ENCODE measurements around the gene TEDC2.

DNA sequence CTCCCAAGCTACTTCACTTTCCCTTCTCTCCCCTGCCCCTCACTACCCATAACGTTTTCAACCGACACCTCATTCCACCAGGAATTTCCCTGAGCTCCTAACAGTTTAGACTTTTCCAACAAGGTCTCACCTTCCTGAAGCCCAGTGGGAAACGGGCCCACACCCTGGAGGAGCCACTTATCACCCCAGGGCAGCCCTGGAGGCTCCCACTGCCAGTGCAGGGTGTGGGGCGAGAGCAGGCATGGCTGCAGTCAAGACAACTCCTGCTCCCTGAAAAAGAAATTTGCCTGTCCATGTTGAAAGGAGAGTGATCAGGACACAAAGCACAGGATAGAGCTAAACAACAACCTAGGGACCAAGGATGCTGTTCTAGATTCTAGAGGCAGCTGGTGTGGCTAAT lies 32.4 kb upstream of the TEDC2 start:
- TF ChIP-seq POLR2A (IDR thresholded peaks at IDR 0.05; ENCODE audit: low read depth, low read length) (no peak), ZNF24 (IDR thresholded peaks at IDR 0.05) (no peak), SMAD1 (IDR thresholded peaks at IDR 0.05; ENCODE audit: low read depth, partially characterized antibody) (no peak), REST (IDR thresholded peaks at IDR 0.05; ENCODE audit: low read depth, low read length) (no peak), FOS (IDR thresholded peaks at IDR 0.05; ENCODE audit: borderline replicate concordance, extremely low read depth, insufficient read length) (no peak), HDAC2 (IDR thresholded peaks at IDR 0.05) (no peak), SP1 (IDR thresholded peaks at IDR 0.05; ENCODE audit: low read depth, low read length) (no peak), MYC (IDR thresholded peaks at IDR 0.05; ENCODE audit: insufficient read depth, insufficient read length, insufficient replicate concordance, low read length, severe bottlenecking) (no peak), SMC3 (IDR thresholded peaks at IDR 0.05; ENCODE audit: borderline replicate concordance, low read length) (no peak), EP300 (IDR thresholded peaks at IDR 0.05; ENCODE audit: borderline replicate concordance in 1 of 2, control insufficient read depth in 1 of 2, low read depth in 2 of 2, low read length in 2 of 2) (no peak), SIX5 (IDR thresholded peaks at IDR 0.05; ENCODE audit: low read depth, low read length, severe bottlenecking) (no peak), BHLHE40 (IDR thresholded peaks at IDR 0.05; ENCODE audit: borderline replicate concordance in 1 of 2, low read depth in 2 of 2, low read length in 1 of 2) (no peak)
- TF ChIP-seq, protein P1, sequence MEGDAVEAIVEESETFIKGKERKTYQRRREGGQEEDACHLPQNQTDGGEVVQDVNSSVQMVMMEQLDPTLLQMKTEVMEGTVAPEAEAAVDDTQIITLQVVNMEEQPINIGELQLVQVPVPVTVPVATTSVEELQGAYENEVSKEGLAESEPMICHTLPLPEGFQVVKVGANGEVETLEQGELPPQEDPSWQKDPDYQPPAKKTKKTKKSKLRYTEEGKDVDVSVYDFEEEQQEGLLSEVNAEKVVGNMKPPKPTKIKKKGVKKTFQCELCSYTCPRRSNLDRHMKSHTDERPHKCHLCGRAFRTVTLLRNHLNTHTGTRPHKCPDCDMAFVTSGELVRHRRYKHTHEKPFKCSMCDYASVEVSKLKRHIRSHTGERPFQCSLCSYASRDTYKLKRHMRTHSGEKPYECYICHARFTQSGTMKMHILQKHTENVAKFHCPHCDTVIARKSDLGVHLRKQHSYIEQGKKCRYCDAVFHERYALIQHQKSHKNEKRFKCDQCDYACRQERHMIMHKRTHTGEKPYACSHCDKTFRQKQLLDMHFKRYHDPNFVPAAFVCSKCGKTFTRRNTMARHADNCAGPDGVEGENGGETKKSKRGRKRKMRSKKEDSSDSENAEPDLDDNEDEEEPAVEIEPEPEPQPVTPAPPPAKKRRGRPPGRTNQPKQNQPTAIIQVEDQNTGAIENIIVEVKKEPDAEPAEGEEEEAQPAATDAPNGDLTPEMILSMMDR (IDR thresholded peaks at IDR 0.05 in 2 of 3, conservative IDR thresholded peaks at IDR 0.05 in 1 of 3; ENCODE audit: control insufficient read depth in 2 of 3, extremely low read depth in 1 of 3, insufficient read depth in 1 of 3, low read depth in 3 of 3, low read length in 3 of 3), result no peak
- TF ChIP-seq, protein P2, sequence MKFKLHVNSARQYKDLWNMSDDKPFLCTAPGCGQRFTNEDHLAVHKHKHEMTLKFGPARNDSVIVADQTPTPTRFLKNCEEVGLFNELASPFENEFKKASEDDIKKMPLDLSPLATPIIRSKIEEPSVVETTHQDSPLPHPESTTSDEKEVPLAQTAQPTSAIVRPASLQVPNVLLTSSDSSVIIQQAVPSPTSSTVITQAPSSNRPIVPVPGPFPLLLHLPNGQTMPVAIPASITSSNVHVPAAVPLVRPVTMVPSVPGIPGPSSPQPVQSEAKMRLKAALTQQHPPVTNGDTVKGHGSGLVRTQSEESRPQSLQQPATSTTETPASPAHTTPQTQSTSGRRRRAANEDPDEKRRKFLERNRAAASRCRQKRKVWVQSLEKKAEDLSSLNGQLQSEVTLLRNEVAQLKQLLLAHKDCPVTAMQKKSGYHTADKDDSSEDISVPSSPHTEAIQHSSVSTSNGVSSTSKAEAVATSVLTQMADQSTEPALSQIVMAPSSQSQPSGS (IDR thresholded peaks at IDR 0.05; ENCODE audit: low read length), result no peak

All from GM12878 (cell line).